Activated B cell treated with CpG ODN at 0.5 μM for 24 hours (primary cell): Measurements from ENCODE around the gene AUTS2. TPM values are rescaled to one million over a fixed set of nuclear protein-coding genes. Genes with fewer than 3 reads are reported as not detected.

ENCODE experiments used
- ATAC-seq: fragments of 200-7000 bp; cut with Tn5 transposase; one replicate; pipeline ENCODE4 v1.10.0; 2021; ENCODE audit warnings: low read depth, mild to moderate bottlenecking, moderate library complexity
- CTCF ChIA-PET: fragments of 350-600 bp; sonication (Branson Sonifier 250); formaldehyde crosslinking; loops from one replicate; lab custom pipeline; 2021; ENCODE audit warnings: antibody characterized with exemption; lab: Charles Lee
- POLR2A ChIA-PET: fragments of 350-600 bp; sonication (Branson Sonifier 250); formaldehyde crosslinking; loops from one replicate; lab custom pipeline; 2021; ENCODE audit warnings: antibody characterized with exemption; lab: Charles Lee
- DNase-seq: peaks from one replicate; pipeline ENCODE4 v3.0.0; 2022
- H3K27ac Mint-ChIP-seq: one replicate; pipeline ENCODE4 v1.8.0; 2020; ENCODE audit warnings: mixed read lengths
- H3K27me3 Mint-ChIP-seq: one replicate; pipeline ENCODE4 v1.8.0; 2021; ENCODE audit warnings: mixed read lengths
- H3K36me3 Mint-ChIP-seq: one replicate; pipeline ENCODE4 v1.8.0; 2021; ENCODE audit warnings: low read depth, mixed read lengths
- H3K4me1 Mint-ChIP-seq: one replicate; pipeline ENCODE4 v1.8.0; 2021; ENCODE audit warnings: mixed read lengths
- H3K4me3 Mint-ChIP-seq: one replicate; pipeline ENCODE4 v1.8.0; 2020; ENCODE audit warnings: mild to moderate bottlenecking, mixed read lengths
- H3K9me3 Mint-ChIP-seq: one replicate; pipeline ENCODE4 v1.8.0; 2020; ENCODE audit warnings: mixed read lengths
- CTCF ChIP-seq: fragments of 200-600 bp; IDR thresholded peaks from one replicate; pipeline ENCODE4 v1.8.0; 2022; ENCODE audit warnings: antibody characterized with exemption, mild to moderate bottlenecking
- intact Hi-C: fragments of 100-400 bp; cut with micrococcal nuclease; formaldehyde crosslinking; loops from one replicate; pipeline ENCODE4 v1.15.1; 2024
- total RNA-seq: library from RNA; stranded (reverse); gene quantifications from 2 replicates; pipeline ENCODE4 v1.2.3, GENCODE V29; 2022

The AUTS2 gene
- total RNA-seq, 1 donor from 2014 or later = 15.9 TPM

- intact Hi-C loops = loop anchor here (1.0 kb wide), 1 partner anchor 505 kb away; no protein-coding TSS in a partner anchor
- H3K9me3 Mint-ChIP-seq = peaks cover 5% of the 10 kb centered on the region
- TF ChIP-seq CTCF = no peak
- H3K36me3 Mint-ChIP-seq = peaks cover 15% of the 10 kb centered on the region
- no peaks in the 10 kb centered on the region for H3K27me3 Mint-ChIP-seq
- no peaks in the 10 kb centered on the region for H3K4me1 Mint-ChIP-seq
- no peak overlapping the region for H3K27ac Mint-ChIP-seq
- CTCF ChIA-PET = interaction anchor here (0.9 kb wide), 1 partner anchor 505 kb away, joined by 3 read pairs; no protein-coding TSS in a partner anchor
- ATAC-seq (no peak), DNase-seq (no peak)
- H3K4me3 Mint-ChIP-seq = no peak overlapping the region
- POLR2A ChIA-PET = no interaction called here
Observed at GRCh38 chr7:70193514-70193913, 595.2 kb downstream of the AUTS2 start.

GRCh38 chr7:70208236-70209063 is 610.2 kb downstream of the AUTS2 start:
- no peak for TF ChIP-seq CTCF
- Mint-ChIP-seq H3K27me3 (no peaks in the 10 kb centered on the region), H3K4me3 (no peak overlapping the region), H3K4me1 (no peaks in the 10 kb centered on the region), H3K27ac (no peak overlapping the region), H3K36me3 (no peaks in the 10 kb centered on the region), H3K9me3 (no peaks in the 10 kb centered on the region)
- DNase-seq (no peak), ATAC-seq (no peak)
- ChIA-PET CTCF (no interaction called here), POLR2A (no interaction called here)
- intact Hi-C loops = no loop called here

GRCh38 chr7:70210200-70210935 is 612.1 kb downstream of the AUTS2 start:
- intact Hi-C loops = no loop called here
- TF ChIP-seq CTCF = no peak
- no peak overlapping the region for H3K27ac Mint-ChIP-seq
- no peaks in the 10 kb centered on the region for H3K9me3 Mint-ChIP-seq
- POLR2A ChIA-PET = no interaction called here
- H3K4me1 Mint-ChIP-seq = peaks cover under 1% of the 10 kb centered on the region
- no peak for ATAC-seq
- H3K36me3 Mint-ChIP-seq = no peaks in the 10 kb centered on the region
- DNase-seq = no peak
- CTCF ChIA-PET = no interaction called here
- H3K27me3 Mint-ChIP-seq = no peaks in the 10 kb centered on the region
- H3K4me3 Mint-ChIP-seq = no peak overlapping the region

GRCh38 chr7:70210936-70211310 is 612.6 kb downstream of the AUTS2 start:
- H3K4me1 Mint-ChIP-seq = peaks cover 4% of the 10 kb centered on the region
- no peak for DNase-seq
- no peak for ATAC-seq
- no peak for TF ChIP-seq CTCF
- ChIA-PET CTCF (no interaction called here), POLR2A (no interaction called here)
- no peak overlapping the region for H3K4me3 Mint-ChIP-seq
- intact Hi-C loops = no loop called here
- no peaks in the 10 kb centered on the region for H3K27me3 Mint-ChIP-seq
- H3K36me3 Mint-ChIP-seq = no peaks in the 10 kb centered on the region
- no peaks in the 10 kb centered on the region for H3K9me3 Mint-ChIP-seq
- H3K27ac Mint-ChIP-seq = no peak overlapping the region

GRCh38 chr7:70212281-70212680 is 614.0 kb downstream of the AUTS2 start:
- POLR2A ChIA-PET = no interaction called here
- TF ChIP-seq CTCF = no peak
- no peak overlapping the region for H3K27ac Mint-ChIP-seq
- CTCF ChIA-PET = no interaction called here
- ATAC-seq = no peak
- no peak overlapping the region for H3K4me3 Mint-ChIP-seq
- H3K4me1 Mint-ChIP-seq = peaks cover 4% of the 10 kb centered on the region
- DNase-seq = no peak
- H3K9me3 Mint-ChIP-seq = no peaks in the 10 kb centered on the region
- intact Hi-C loops = no loop called here
- H3K36me3 Mint-ChIP-seq = no peaks in the 10 kb centered on the region
- no peaks in the 10 kb centered on the region for H3K27me3 Mint-ChIP-seq
